Ovary (tissue), 9 donors: ENCODE measurements around the gene STEAP1B. TPM values are rescaled to one million over a fixed set of nuclear protein-coding genes. Genes with fewer than 3 reads are reported as not detected.
"Not testable (repeated sequence)": the region's sequence is repeated elsewhere in the genome, so short reads cannot be mapped to it uniquely, and the experiment has no call there.

Experiments used
- DNase-seq, 5 donors: peaks; one replicate each; pipeline ENCODE4 v3.0.0-alpha.2; 2019 to 2020
- H3K27ac ChIP-seq, 2 donors: fragments of 200-600 bp; one replicate each; pipeline versions ENCODE4 v1.5.1 to v1.8.0; 2019 to 2022
- H3K27me3 ChIP-seq: fragments of 200-600 bp; one replicate; pipeline ENCODE4 v1.8.0; 2022
- H3K36me3 ChIP-seq: fragments of 200-600 bp; sonication (generic); one replicate; pipeline ENCODE4 v1.5.1; 2019
- H3K4me1 ChIP-seq: one replicate; pipeline ENCODE4 v1.8.1; 2013; ENCODE audit warnings: mild to moderate bottlenecking, moderate library complexity; ENCODE audit not compliant: insufficient read depth
- H3K4me3 ChIP-seq: fragments of 200-600 bp; sonication (generic); one replicate; pipeline ENCODE4 v1.5.1; 2017
- H3K9me3 ChIP-seq, 2 donors: fragments of 200-600 bp in 1 of 2; sonication (generic) in 1 of 2; one replicate each; pipeline versions ENCODE4 v1.5.1 to v1.8.1; 2013 to 2019; ENCODE audit warnings: mild to moderate bottlenecking in 1 of 2, moderate library complexity in 1 of 2
- CTCF ChIP-seq, 3 donors: fragments of 450-650 bp in 2 of 3; fragments of 200-600 bp in 1 of 3; IDR thresholded peaks; one replicate each; pipeline versions ENCODE4 v1.5.1 to v1.8.0; 2016 to 2022; ENCODE audit warnings: antibody characterized with exemption in 3 of 3, mild to moderate bottlenecking in 1 of 3
- EP300 ChIP-seq: sonication (generic); formaldehyde crosslinking; IDR thresholded peaks from one replicate; pipeline ENCODE4 v1.6.1; 2017; ENCODE audit warnings: antibody characterized with exemption
- POLR2A ChIP-seq: fragments of 450-650 bp; IDR thresholded peaks from one replicate; pipeline ENCODE4 v1.6.1; 2017; ENCODE audit warnings: antibody characterized with exemption, mild to moderate bottlenecking, moderate library complexity
- WGBS, 3 donors: extraction: QIAGEN DNeasy Blood & Tissue Kit in 1 of 3; methylation state at CpG; one replicate each; pipeline versions ENCODE4 v1.1.5 to v1.1.7; 2013 to 2017; 5-methylcytosine and 5-hydroxymethylcytosine counted together
- intact Hi-C, 4 donors: fragments of 100-400 bp; cut with DNase I; formaldehyde crosslinking; loops; one replicate each; pipeline versions ENCODE4 v1.11.0 to v1.15.1; 2022 to 2023
- polyA plus RNA-seq, 2 donors: library from polyadenylated mRNA; stranded (reverse); fragments of 200-250 nt in 1 of 2; fragments of 350-450 nt in 1 of 2; fragmentation: Illumina TruSeq in 1 of 2; extraction: RNeasy Lipid Tissue Mini Kit (QIAGEN cat#74804) in 1 of 2; gene quantifications; one replicate each; pipeline ENCODE4 v1.2.3, GENCODE V29; 2013 to 2014
- total RNA-seq, 7 donors: library from RNA; depleted of rRNA in 2 of 7; stranded (reverse); fragments of >200 nt in 2 of 7; fragmentation: NEBNext Ultra II Directional in 3 of 7; extraction: Animal tissue kit (Norgen Biotek cat#: 25700) in 3 of 7; gene quantifications; one replicate each; pipeline versions ENCODE4 v1.1.0 to v1.2.4, GENCODE V29; 2016 to 2023
- donor health status: DM: no; HTN: no; CAD: no; lungs with moderate emphysema.
- donor health status: DM: no; HTN: no; CAD: no.
- donor health status: Bipolar disorder and iron deficiency.
- donor health status: DM: yes; HTN: yes; CAD: no.
- donor health status: DM: no; HTN: no; CAD: no.
- donor health status: DM: yes; HTN: yes; CAD: no.

STEAP1B gene
- total and polyA plus RNA-seq, 9 donors: 0.25 to 0.78 (median 0.37) TPM; not detected in 1

DNA sequence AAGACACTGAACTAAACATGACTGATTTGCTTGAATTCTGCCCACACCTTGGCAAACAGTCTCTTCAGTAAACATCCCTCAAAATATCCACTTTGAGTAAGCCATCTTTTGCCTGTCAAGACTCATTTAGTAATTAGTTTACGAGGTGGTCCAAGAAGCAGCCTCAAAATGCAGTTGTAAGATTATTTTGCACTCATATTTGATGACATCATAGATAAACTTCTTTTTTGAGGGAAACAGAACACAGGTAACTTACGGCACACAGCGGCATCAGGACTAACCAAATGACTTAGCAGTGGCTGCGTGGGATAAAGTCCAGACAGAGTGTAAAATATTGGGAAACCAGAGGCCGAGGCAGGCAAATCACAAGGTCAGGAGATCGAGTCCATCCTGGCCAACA lies 41.8 kb upstream of the STEAP1B start:
- intact Hi-C loops: no loop called here
- no peaks in the 10 kb centered on the region for H3K27me3 ChIP-seq
- no peaks in the 10 kb centered on the region for H3K9me3 ChIP-seq
- H3K27ac ChIP-seq: no peak overlapping the region
- TF ChIP-seq POLR2A (no peak), CTCF (IDR thresholded peaks at IDR 0.05) (no peak), EP300 (no peak)
- no peak overlapping the region for H3K4me3 ChIP-seq
- no peaks in the 10 kb centered on the region for H3K36me3 ChIP-seq
- DNase-seq: no peak
- WGBS, 3 donors: 92 to 94% (median 94%) methylated on average over 6 of the region's 6 CpGs
- no peaks in the 10 kb centered on the region for H3K4me1 ChIP-seq

DNA sequence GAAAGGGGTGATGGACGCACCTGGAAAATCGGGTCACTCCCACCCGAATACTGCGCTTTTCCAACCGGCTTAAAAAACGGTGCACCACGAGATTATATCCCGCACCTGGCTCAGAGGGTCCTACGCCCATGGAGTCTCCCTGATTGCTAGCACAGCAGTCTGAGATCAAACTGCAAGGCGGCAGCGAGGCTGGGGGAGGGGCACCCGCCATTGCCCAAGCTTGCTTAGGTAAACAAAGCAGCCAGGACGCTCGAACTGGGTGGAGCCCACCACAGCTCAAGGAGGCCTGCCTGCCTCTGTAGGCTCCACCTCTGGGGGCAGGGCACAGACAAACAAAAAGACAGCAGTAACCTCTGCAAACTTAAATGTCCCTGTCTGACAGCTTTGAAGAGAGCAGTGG lies 28.5 kb upstream of the STEAP1B start:
- H3K36me3 ChIP-seq, H3K27ac ChIP-seq, H3K4me3 ChIP-seq, H3K27me3 ChIP-seq, H3K4me1 ChIP-seq, H3K9me3 ChIP-seq, DNase-seq, intact Hi-C loops: not testable (repeated sequence)
- WGBS, 3 donors: 73 to 91% (median 78%) methylated on average over 5 to 10 of the region's 14 CpGs

DNA sequence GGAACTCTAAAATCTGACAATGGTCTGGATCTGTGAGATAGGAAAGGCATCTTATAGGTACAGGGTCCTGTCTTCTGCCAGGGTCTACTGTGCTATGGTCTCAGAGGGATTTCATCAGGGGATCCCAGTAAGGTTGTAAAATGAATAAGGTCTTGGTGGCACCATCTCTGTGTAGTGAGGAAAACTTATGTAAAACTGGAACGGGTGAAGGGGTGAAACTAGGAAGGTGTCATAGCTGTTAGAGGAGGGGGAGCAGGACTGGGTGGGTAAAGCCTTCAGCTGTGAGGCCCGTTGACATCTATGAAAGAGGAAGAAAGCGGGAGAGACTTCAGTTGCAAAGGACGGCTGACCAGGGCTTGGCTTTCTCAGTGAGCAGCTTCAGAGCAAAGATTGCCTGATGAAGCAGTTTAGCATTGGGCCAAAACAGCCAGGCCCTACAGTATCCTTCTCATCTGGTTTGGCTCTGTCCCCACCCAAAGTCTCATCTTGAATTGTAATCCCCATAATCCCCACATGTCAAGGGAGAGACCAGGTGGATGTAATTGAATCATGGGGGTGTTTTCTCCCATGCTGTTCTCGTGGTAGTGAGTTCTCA lies 24.5 kb upstream of the STEAP1B start:
- H3K27ac ChIP-seq, H3K9me3 ChIP-seq, H3K36me3 ChIP-seq, intact Hi-C loops, H3K4me1 ChIP-seq, H3K4me3 ChIP-seq, H3K27me3 ChIP-seq, DNase-seq: not testable (repeated sequence)
- 45 to 51% (median 46%) methylated on average over 5 of the region's 5 CpGs for WGBS, 3 donors

DNA sequence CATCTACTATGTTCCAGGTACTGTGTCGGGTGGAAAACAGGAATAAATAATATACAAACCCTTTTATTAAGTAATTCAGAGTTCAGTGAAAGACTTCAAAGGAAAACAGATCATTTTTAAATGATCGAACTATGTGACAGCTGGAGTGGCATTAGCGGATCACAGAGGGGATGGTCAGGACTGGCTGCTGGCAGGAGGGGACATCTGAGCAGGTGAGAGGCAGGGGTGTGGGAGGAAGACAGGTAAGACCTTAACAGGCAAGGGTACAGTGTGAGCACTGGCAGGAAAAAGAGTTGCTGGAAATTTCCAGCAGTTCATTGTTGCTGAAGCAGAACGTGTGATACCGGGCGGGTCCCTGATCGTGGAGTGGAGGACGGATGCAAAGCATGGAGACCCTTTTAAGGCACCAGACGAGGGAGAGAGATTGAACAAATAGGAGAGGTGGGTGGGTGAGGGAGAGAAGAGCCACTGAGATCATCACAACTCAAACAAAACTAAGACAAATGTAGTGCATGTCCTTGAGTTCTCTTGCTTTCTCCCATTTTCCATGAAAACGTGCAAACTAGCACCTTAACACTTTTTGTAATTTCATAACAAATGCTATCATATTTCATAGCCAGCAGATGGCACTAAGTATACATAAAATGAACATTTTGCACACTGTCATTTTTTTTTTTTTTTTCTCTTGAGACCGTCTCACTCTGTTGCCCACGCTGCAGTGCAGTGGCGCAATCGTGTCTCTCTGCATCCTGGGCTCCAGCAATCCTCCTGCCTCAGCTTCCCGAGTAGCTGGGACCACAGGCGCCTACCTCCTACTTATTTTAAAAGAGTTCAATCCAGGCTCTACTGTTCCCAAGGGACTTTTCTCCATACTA lies 23.7 kb upstream of the STEAP1B start:
- H3K27ac ChIP-seq, H3K4me3 ChIP-seq, DNase-seq, H3K36me3 ChIP-seq, H3K9me3 ChIP-seq, H3K4me1 ChIP-seq, H3K27me3 ChIP-seq, intact Hi-C loops: not testable (repeated sequence)
- 26 to 32% (median 28%) methylated on average over 16 of the region's 16 CpGs for WGBS, 3 donors

- H3K4me3 ChIP-seq, H3K36me3 ChIP-seq, H3K9me3 ChIP-seq, DNase-seq, H3K27me3 ChIP-seq, H3K27ac ChIP-seq, intact Hi-C loops, H3K4me1 ChIP-seq: not testable (repeated sequence)
- 77 to 90% (median 89%) methylated on average over 1 of the region's 1 CpG for WGBS, 3 donors
These were observed 19.6 kb upstream of the STEAP1B start for GRCh38 chr7:22519560-22519959.

GRCh38 chr7:22516950-22517349 lies 17.0 kb upstream of the STEAP1B start:
- H3K4me3 ChIP-seq, DNase-seq, H3K4me1 ChIP-seq, H3K27ac ChIP-seq, H3K9me3 ChIP-seq, H3K27me3 ChIP-seq, intact Hi-C loops, H3K36me3 ChIP-seq: not testable (repeated sequence)
- 84 to 86% (median 85%) methylated on average over 4 of the region's 4 CpGs for WGBS, 3 donors

GRCh38 chr7:22514963-22515362 lies 15.0 kb upstream of the STEAP1B start:
- H3K36me3 ChIP-seq, H3K27ac ChIP-seq, intact Hi-C loops, H3K27me3 ChIP-seq, H3K4me1 ChIP-seq, DNase-seq, H3K9me3 ChIP-seq, H3K4me3 ChIP-seq: not testable (repeated sequence)
- WGBS, 3 donors: 80 to 91% (median 83%) methylated on average over 1 of the region's 1 CpG

GRCh38 chr7:22507320-22507719 lies 7.3 kb upstream of the STEAP1B start:
- WGBS, 3 donors: 83 to 90% (median 89%) methylated on average over 3 of the region's 3 CpGs
- H3K36me3 ChIP-seq, intact Hi-C loops, H3K9me3 ChIP-seq, H3K4me1 ChIP-seq, H3K27me3 ChIP-seq, DNase-seq, H3K4me3 ChIP-seq, H3K27ac ChIP-seq: not testable (repeated sequence)

GRCh38 chr7:22506316-22507020 lies 6.5 kb upstream of the STEAP1B start:
- 67 to 77% (median 68%) methylated on average over 7 to 9 of the region's 9 CpGs for WGBS, 3 donors
- H3K36me3 ChIP-seq, H3K27ac ChIP-seq, H3K27me3 ChIP-seq, H3K4me1 ChIP-seq, DNase-seq, H3K9me3 ChIP-seq, intact Hi-C loops, H3K4me3 ChIP-seq: not testable (repeated sequence)

DNA sequence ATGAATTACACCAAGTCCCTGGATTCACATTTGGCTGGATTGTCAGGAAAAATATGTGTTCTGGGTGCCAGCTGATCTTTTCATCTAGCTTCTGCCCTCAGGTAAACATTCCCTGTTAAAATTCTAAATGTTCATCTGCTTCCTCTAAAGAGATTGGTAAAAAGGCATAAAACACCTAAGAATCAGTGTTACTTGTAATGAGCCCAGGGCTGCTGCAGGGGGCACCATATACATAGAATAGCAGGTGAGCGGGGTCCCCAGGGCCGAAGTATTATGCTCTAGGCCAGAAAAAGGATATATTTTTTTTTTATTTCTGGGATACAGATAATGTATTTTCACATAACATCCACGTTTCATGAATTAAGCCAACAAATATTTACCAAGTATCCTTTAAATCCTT lies 4.5 kb upstream of the STEAP1B start:
- WGBS, 3 donors: 38 to 51% (median 45%) methylated on average over 3 of the region's 3 CpGs
- H3K27ac ChIP-seq, H3K4me1 ChIP-seq, H3K4me3 ChIP-seq, H3K27me3 ChIP-seq, DNase-seq, H3K9me3 ChIP-seq, H3K36me3 ChIP-seq, intact Hi-C loops: not testable (repeated sequence)
